Panc1 (cell line): ENCODE measurements around the gene ATP11C. TPM values are rescaled to one million over a fixed set of nuclear protein-coding genes. Genes with fewer than 3 reads are reported as not detected.

Experiments
- ATAC-seq: fragments of 200-7000 bp; cut with Tn5 transposase; 2 replicates; pipeline ENCODE4 v1.9.1; 2020; ENCODE audit warnings: mild to moderate bottlenecking, moderate library complexity
- BruUV-seq: library from RNA; stranded (reverse); fragments of 400-500 nt; replicated peaks from 2 replicates; lab custom pipeline; 2021; lab: Mats Ljungman, UMichigan
- CTCF ChIA-PET: fragments of 300-600 bp; sonication (Branson Sonifier 250); formaldehyde crosslinking; loops from one replicate; lab custom pipeline; 2022; ENCODE audit warnings: antibody characterized with exemption; lab: Charles Lee
- POLR2A ChIA-PET: fragments of 300-600 bp; sonication (Branson Sonifier 250); formaldehyde crosslinking; loops from one replicate; lab custom pipeline; 2022; ENCODE audit warnings: antibody characterized with exemption; lab: Charles Lee
- DNase-seq: peaks from one replicate; pipeline ENCODE4 v3.0.0-alpha.2; 2010; ENCODE audit warnings: low read depth, low spot score
- H3K27ac ChIP-seq: 2 replicates; pipeline ENCODE4 v1.5.1; 2011; ENCODE audit warnings: mild to moderate bottlenecking, low read length, inconsistent platforms
- H3K27me3 ChIP-seq: fragments of 200-500 bp; sonication (Bioruptor generic); 2 replicates; pipeline ENCODE4 v1.6.0; 2014; ENCODE audit warnings: low read length, inconsistent platforms; ENCODE audit not compliant: control insufficient read depth, insufficient read depth
- H3K36me3 ChIP-seq: fragments of 200-500 bp; sonication (Bioruptor generic); 2 replicates; pipeline ENCODE4 v1.5.1; 2014; ENCODE audit warnings: inconsistent platforms, mild to moderate bottlenecking, low read length, moderate library complexity; ENCODE audit not compliant: control insufficient read depth, insufficient read depth
- H3K4me1 ChIP-seq: 2 replicates; pipeline ENCODE4 v1.5.1; 2011; ENCODE audit warnings: inconsistent platforms, mild to moderate bottlenecking, low read length, moderate library complexity; ENCODE audit not compliant: control insufficient read depth, insufficient read depth
- H3K4me3 ChIP-seq, 2 experiments: 2 replicates each; pipeline ENCODE4 v1.5.1; 2011 to 2012; ENCODE audit warnings: low read depth in 2 of 2, low read length in 2 of 2, mild to moderate bottlenecking in 2 of 2, inconsistent platforms in 1 of 2, moderate library complexity in 1 of 2
- H3K9me3 ChIP-seq: fragments of 200-500 bp; sonication (Bioruptor generic); 2 replicates; pipeline ENCODE4 v1.5.1; 2014; ENCODE audit warnings: low read depth, mild to moderate bottlenecking, inconsistent platforms, low read length, moderate library complexity; ENCODE audit not compliant: control insufficient read depth, insufficient read depth
- CTCF ChIP-seq: fragments of 450-650 bp; IDR thresholded peaks from 2 replicates; pipeline ENCODE4 v1.5.1; 2017; ENCODE audit warnings: mild to moderate bottlenecking
- POLR2AphosphoS5 ChIP-seq: IDR thresholded peaks from 2 replicates; pipeline ENCODE4 v1.6.1; 2012; ENCODE audit warnings: mild to moderate bottlenecking, low read depth, low read length, moderate library complexity
- REST ChIP-seq, 2 experiments: IDR thresholded peaks; 2 replicates each; pipeline ENCODE4 v1.6.1; 2011 to 2012; ENCODE audit warnings: low read depth in 2 of 2, control low read depth in 1 of 2, low read length in 1 of 2, mild to moderate bottlenecking in 1 of 2, moderate library complexity in 1 of 2; ENCODE audit not compliant: insufficient read depth in 1 of 2
- SIN3A ChIP-seq: IDR thresholded peaks from 2 replicates; pipeline ENCODE4 v1.6.1; 2012; ENCODE audit warnings: low read depth, mild to moderate bottlenecking, low read length, moderate library complexity, borderline replicate concordance; ENCODE audit not compliant: insufficient read depth
- TCF7L2 ChIP-seq: IDR thresholded peaks from 2 replicates; pipeline ENCODE4 v1.6.1; 2011; ENCODE audit warnings: mild to moderate bottlenecking, low read depth, low read length, inconsistent platforms
- in situ Hi-C: cut with HindIII; loops from 2 replicates; pipeline ENCODE4 v1.10.0; 2016; ENCODE audit warnings: low sequenced_read_pairs, low pct_unique_long_range_greater_than_20kb
- intact Hi-C: fragments of 100-400 bp; cut with micrococcal nuclease; formaldehyde crosslinking; loops from one replicate; pipeline ENCODE4 v1.10.0; 2022; ENCODE audit not compliant: unreplicated experiment
- total RNA-seq: library from RNA; stranded (reverse); gene quantifications from one replicate; pipeline ENCODE4 v1.2.1, GENCODE V29; 2021; ENCODE audit not compliant: unreplicated experiment

The ATP11C gene
- total RNA-seq, 1 experiment from 2014 or later = 61.3 TPM

- CTCF ChIA-PET = no interaction called here
- H3K4me1 ChIP-seq = no peaks in the 10 kb centered on the region
- DNase-seq (no peak), ATAC-seq (no peak)
- TF ChIP-seq CTCF (no peak), TCF7L2 (no peak), POLR2AphosphoS5 (no peak), REST (IDR thresholded peaks at IDR 0.05; ENCODE audit: insufficient read depth in 1 of 2, low read depth in 2 of 2, low read length in 1 of 2) (no peak), SIN3A (no peak)
- H3K9me3 ChIP-seq = no peaks in the 10 kb centered on the region
- H3K27me3 ChIP-seq = no peaks in the 10 kb centered on the region
- H3K27ac ChIP-seq = no peak overlapping the region
- intact Hi-C loops = no loop called here
- POLR2A ChIA-PET = no interaction called here
- no peak overlapping the region for H3K4me3 ChIP-seq
- in situ Hi-C loops = no loop called here
- no TSS peak for BruUV-seq
- peaks cover 6% of the 10 kb centered on the region; the same call in 1 of the 2 replicates for H3K36me3 ChIP-seq
These were observed 131.4 kb downstream of the ATP11C start for GRCh38 chrX:139801397-139801813.

GRCh38 chrX:139798701-139799100 lies 134.2 kb downstream of the ATP11C start:
- CTCF ChIA-PET = no interaction called here
- POLR2A ChIA-PET = no interaction called here
- no peak for DNase-seq
- no peak overlapping the region for H3K27ac ChIP-seq
- TF ChIP-seq TCF7L2 (no peak), POLR2AphosphoS5 (no peak), CTCF (no peak), REST (IDR thresholded peaks at IDR 0.05; ENCODE audit: insufficient read depth in 1 of 2, low read depth in 2 of 2, low read length in 1 of 2) (no peak), SIN3A (no peak)
- peaks cover 6% of the 10 kb centered on the region; the same call in 1 of the 2 replicates for H3K36me3 ChIP-seq
- intact Hi-C loops (no loop called here), in situ Hi-C loops (no loop called here)
- H3K4me1 ChIP-seq = no peaks in the 10 kb centered on the region
- H3K9me3 ChIP-seq = no peaks in the 10 kb centered on the region
- ATAC-seq = no peak
- H3K27me3 ChIP-seq = no peaks in the 10 kb centered on the region
- no TSS peak for BruUV-seq
- H3K4me3 ChIP-seq = no peak overlapping the region
